GM23338 (cell line): ENCODE results near the gene PRXL2C. TPM values are rescaled to one million over a fixed set of nuclear protein-coding genes. Genes with fewer than 3 reads are reported as not detected.

ENCODE experiments used
- ATAC-seq: fragments of 200-7000 bp; cut with Tn5 transposase; 3 replicates; pipeline ENCODE4 v1.9.1; 2020
- DNase-seq: peaks from one replicate; pipeline ENCODE4 v3.0.0-alpha.2; 2015; ENCODE audit warnings: low spot score
- H2AFZ ChIP-seq: fragments of 200-600 bp; sonication (generic); 2 replicates; pipeline ENCODE4 v1.8.0; 2016; ENCODE audit warnings: antibody characterized with exemption, mild to moderate bottlenecking, moderate library complexity
- H3F3A ChIP-seq: fragments of 200-600 bp; sonication (generic); replicated peaks from 2 replicates; pipeline ENCODE4 v1.8.0; 2017; ENCODE audit warnings: antibody characterized with exemption, mixed run types, low read depth
- H3K27ac ChIP-seq: fragments of 200-600 bp; sonication (generic); 2 replicates; pipeline ENCODE4 v1.6.1; 2016; ENCODE audit warnings: low read depth
- H3K27me3 ChIP-seq: fragments of 200-600 bp; sonication (generic); 2 replicates; pipeline ENCODE4 v1.8.0; 2016; ENCODE audit warnings: mild to moderate bottlenecking, mixed run types, moderate library complexity; ENCODE audit not compliant: insufficient read depth
- H3K36me3 ChIP-seq: fragments of 200-600 bp; sonication (generic); 2 replicates; pipeline ENCODE4 v1.8.0; 2016; ENCODE audit warnings: mild to moderate bottlenecking; ENCODE audit not compliant: insufficient read depth
- H3K4me1 ChIP-seq: fragments of 200-600 bp; sonication (generic); 2 replicates; pipeline ENCODE4 v1.8.0; 2016; ENCODE audit warnings: mild to moderate bottlenecking, moderate library complexity; ENCODE audit not compliant: insufficient read depth
- H3K4me2 ChIP-seq: fragments of 200-600 bp; sonication (generic); 2 replicates; pipeline ENCODE4 v1.7.1; 2017; ENCODE audit warnings: mixed run types
- H3K4me3 ChIP-seq: fragments of 200-600 bp; sonication (generic); 2 replicates; pipeline ENCODE4 v1.6.1; 2016; ENCODE audit warnings: mixed run types
- H3K79me2 ChIP-seq: fragments of 200-600 bp; sonication (generic); replicated peaks from 2 replicates; pipeline ENCODE4 v1.8.0; 2017; ENCODE audit warnings: mild to moderate bottlenecking; ENCODE audit not compliant: insufficient read depth
- H3K9me2 ChIP-seq: fragments of 200-600 bp; sonication (generic); 2 replicates; pipeline ENCODE4 v1.8.0; 2017; ENCODE audit not compliant: insufficient read depth
- H4K20me1 ChIP-seq: fragments of 200-600 bp; sonication (generic); replicated peaks from 2 replicates; pipeline ENCODE4 v1.8.0; 2017; ENCODE audit warnings: mild to moderate bottlenecking; ENCODE audit not compliant: insufficient read depth
- H3K27ac Mint-ChIP-seq: 2 replicates; pipeline ENCODE4 v1.8.0; 2020; ENCODE audit warnings: inconsistent platforms, mild to moderate bottlenecking, moderate library complexity, mixed read lengths
- H3K27me3 Mint-ChIP-seq: 3 replicates; pipeline ENCODE4 v1.8.0; 2022; ENCODE audit warnings: low read depth, mild to moderate bottlenecking, moderate library complexity, mixed read lengths, inconsistent platforms; ENCODE audit not compliant: insufficient read depth, poor library complexity
- H3K36me3 Mint-ChIP-seq: 3 replicates; pipeline ENCODE4 v1.8.0; 2021; ENCODE audit warnings: low read depth, mild to moderate bottlenecking, inconsistent platforms, moderate library complexity, mixed read lengths
- H3K4me1 Mint-ChIP-seq: 3 replicates; pipeline ENCODE4 v1.8.0; 2020; ENCODE audit warnings: mild to moderate bottlenecking, inconsistent platforms, mixed read lengths
- H3K4me3 Mint-ChIP-seq: 3 replicates; pipeline ENCODE4 v1.8.0; 2021; ENCODE audit warnings: moderate library complexity, mild to moderate bottlenecking, inconsistent platforms, mixed read lengths
- H3K9me3 Mint-ChIP-seq: 3 replicates; pipeline ENCODE4 v1.8.0; 2020; ENCODE audit warnings: moderate library complexity, mild to moderate bottlenecking, inconsistent platforms, mixed read lengths
- CREB1 ChIP-seq: fragments of 250-450 bp; sonication (Bioruptor Pico); IDR thresholded peaks from 2 replicates; pipeline ENCODE4 v1.5.0; 2020; ENCODE audit warnings: low read depth, mild to moderate bottlenecking, moderate library complexity
- EZH2 ChIP-seq: fragments of 200-600 bp; sonication (generic); IDR thresholded peaks from one replicate; pipeline ENCODE4 v1.8.0; 2017; ENCODE audit warnings: antibody characterized with exemption, mild to moderate bottlenecking, low read depth; ENCODE audit not compliant: unreplicated experiment
- EZH2phosphoT487 ChIP-seq: fragments of 200-600 bp; sonication (generic); IDR thresholded peaks from one replicate; pipeline ENCODE4 v1.8.1; 2018; ENCODE audit warnings: antibody characterized with exemption; ENCODE audit not compliant: unreplicated experiment
- JUNB ChIP-seq: IDR thresholded peaks from one replicate; pipeline ENCODE4 v1.6.1; 2016; ENCODE audit warnings: antibody characterized with exemption; ENCODE audit not compliant: unreplicated experiment
- NANOG ChIP-seq: IDR thresholded peaks from 2 replicates; pipeline ENCODE4 v1.6.1; 2016; ENCODE audit warnings: antibody characterized with exemption, borderline replicate concordance
- POLR2AphosphoS5 ChIP-seq: IDR thresholded peaks from 2 replicates; pipeline ENCODE4 v1.6.1; 2016; ENCODE audit warnings: antibody characterized with exemption, low read depth
- STAT1 ChIP-seq: IDR thresholded peaks from one replicate; pipeline ENCODE4 v1.6.1; 2016; ENCODE audit warnings: antibody characterized with exemption; ENCODE audit not compliant: unreplicated experiment
- ZNF114 ChIP-seq: fragments of 250-450 bp; sonication (Bioruptor Pico); IDR thresholded peaks from 2 replicates; pipeline ENCODE4 v1.5.0; 2020; ENCODE audit warnings: mild to moderate bottlenecking, moderate library complexity
- ZNF331 ChIP-seq: fragments of 250-450 bp; sonication (Bioruptor Pico); IDR thresholded peaks from 2 replicates; pipeline ENCODE4 v1.5.0; 2020; ENCODE audit warnings: low read depth, mild to moderate bottlenecking, moderate library complexity
- ZNF462 ChIP-seq: fragments of 250-450 bp; sonication (Bioruptor Pico); IDR thresholded peaks from 2 replicates; pipeline ENCODE4 v1.5.0; 2020; ENCODE audit warnings: mild to moderate bottlenecking, moderate library complexity
- polyA plus RNA-seq: library from polyadenylated mRNA; unstranded; fragments of >200 nt; fragmentation: Nextera tagmentation; extraction: Ambion mirVana; gene quantifications from 2 replicates; pipeline ENCODE4 v1.2.1, GENCODE V29; 2016
- total RNA-seq: library from RNA; depleted of rRNA; stranded (reverse); fragments of >200 nt; shearing (Covaris generic); gene quantifications from 2 replicates; pipeline ENCODE4 v1.2.3, GENCODE V29; 2014
- TF ChIP-seq, protein P1 (sequence below): IDR thresholded peaks from 2 replicates; pipeline ENCODE4 v1.6.1; 2016; ENCODE audit warnings: antibody characterized with exemption
- TF ChIP-seq, protein P2 (sequence below), 2 experiments: fragments of 200-600 bp in 1 of 2; sonication (generic) in 1 of 2; conservative IDR thresholded peaks; 2 replicates each; pipeline versions ENCODE4 v1.5.1 to v1.6.1; 2016 to 2017; ENCODE audit warnings: antibody characterized with exemption in 2 of 2, low read depth in 2 of 2, mild to moderate bottlenecking in 2 of 2, moderate library complexity in 1 of 2
- TF ChIP-seq, protein P3 (sequence below): IDR thresholded peaks from one replicate; pipeline ENCODE4 v1.6.1; 2018; ENCODE audit warnings: antibody characterized with exemption; ENCODE audit not compliant: unreplicated experiment

Gene PRXL2C
- total and polyA plus RNA-seq, 2 experiments from 2014 or later: 5.2 to 7.9 TPM

DNA sequence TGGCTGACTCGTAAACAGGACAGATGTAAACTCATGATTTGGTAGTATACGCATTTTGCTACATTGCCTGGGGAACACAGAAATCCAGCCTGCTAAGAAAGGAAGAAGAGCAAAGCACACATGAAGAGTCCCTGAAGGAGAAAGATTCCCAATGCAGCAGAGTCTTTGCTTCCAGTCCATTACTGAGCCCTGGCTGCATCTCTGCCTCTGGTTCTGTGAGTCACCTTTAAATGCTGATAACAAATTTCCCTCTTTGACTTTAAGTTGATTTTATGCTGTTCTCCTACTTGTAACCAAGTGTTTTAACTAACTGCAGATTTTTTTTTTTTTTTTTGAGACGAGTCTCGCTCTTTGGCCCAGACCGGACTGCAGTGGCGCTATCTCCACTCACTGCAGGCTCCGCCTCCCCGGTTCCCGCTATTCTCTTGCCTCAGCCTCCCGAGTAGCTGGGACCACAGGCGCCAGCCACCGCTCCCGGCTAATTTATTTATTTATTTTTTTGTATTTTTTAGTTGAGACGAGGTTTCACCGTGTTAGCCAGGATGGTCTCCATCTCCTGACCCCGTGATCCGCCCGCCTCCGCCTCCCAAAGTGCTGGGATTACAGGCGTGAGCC lies 8.5 kb upstream of the PRXL2C start (continued):
- TF ChIP-seq, protein P1, sequence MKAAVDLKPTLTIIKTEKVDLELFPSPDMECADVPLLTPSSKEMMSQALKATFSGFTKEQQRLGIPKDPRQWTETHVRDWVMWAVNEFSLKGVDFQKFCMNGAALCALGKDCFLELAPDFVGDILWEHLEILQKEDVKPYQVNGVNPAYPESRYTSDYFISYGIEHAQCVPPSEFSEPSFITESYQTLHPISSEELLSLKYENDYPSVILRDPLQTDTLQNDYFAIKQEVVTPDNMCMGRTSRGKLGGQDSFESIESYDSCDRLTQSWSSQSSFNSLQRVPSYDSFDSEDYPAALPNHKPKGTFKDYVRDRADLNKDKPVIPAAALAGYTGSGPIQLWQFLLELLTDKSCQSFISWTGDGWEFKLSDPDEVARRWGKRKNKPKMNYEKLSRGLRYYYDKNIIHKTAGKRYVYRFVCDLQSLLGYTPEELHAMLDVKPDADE: no peak
- TF ChIP-seq EZH2 (no peak), NANOG (no peak), ZNF331 (CRISPR knock-in tag) (no peak)

GRCh38 chr9:96661711-96662110 lies 6.6 kb upstream of the PRXL2C start:
- H3K27ac ChIP-seq: no peak overlapping the region
- H2AFZ ChIP-seq: no peak overlapping the region
- H3K4me2 ChIP-seq: no peak overlapping the region
- H3K4me1 ChIP-seq: no peaks in the 10 kb centered on the region
- TF ChIP-seq ZNF331 (CRISPR knock-in tag) (no peak), ZNF462 (no peak), STAT1 (no peak), JUNB (no peak), NANOG (no peak), EZH2 (no peak), ZNF114 (no peak), EZH2phosphoT487 (no peak), CREB1 (CRISPR knock-in tag) (no peak), POLR2AphosphoS5 (no peak)
- TF ChIP-seq, protein P2, sequence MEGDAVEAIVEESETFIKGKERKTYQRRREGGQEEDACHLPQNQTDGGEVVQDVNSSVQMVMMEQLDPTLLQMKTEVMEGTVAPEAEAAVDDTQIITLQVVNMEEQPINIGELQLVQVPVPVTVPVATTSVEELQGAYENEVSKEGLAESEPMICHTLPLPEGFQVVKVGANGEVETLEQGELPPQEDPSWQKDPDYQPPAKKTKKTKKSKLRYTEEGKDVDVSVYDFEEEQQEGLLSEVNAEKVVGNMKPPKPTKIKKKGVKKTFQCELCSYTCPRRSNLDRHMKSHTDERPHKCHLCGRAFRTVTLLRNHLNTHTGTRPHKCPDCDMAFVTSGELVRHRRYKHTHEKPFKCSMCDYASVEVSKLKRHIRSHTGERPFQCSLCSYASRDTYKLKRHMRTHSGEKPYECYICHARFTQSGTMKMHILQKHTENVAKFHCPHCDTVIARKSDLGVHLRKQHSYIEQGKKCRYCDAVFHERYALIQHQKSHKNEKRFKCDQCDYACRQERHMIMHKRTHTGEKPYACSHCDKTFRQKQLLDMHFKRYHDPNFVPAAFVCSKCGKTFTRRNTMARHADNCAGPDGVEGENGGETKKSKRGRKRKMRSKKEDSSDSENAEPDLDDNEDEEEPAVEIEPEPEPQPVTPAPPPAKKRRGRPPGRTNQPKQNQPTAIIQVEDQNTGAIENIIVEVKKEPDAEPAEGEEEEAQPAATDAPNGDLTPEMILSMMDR (conservative IDR thresholded peaks at IDR 0.05; ENCODE audit: low read depth in 2 of 2): no peak
- TF ChIP-seq, protein P3, sequence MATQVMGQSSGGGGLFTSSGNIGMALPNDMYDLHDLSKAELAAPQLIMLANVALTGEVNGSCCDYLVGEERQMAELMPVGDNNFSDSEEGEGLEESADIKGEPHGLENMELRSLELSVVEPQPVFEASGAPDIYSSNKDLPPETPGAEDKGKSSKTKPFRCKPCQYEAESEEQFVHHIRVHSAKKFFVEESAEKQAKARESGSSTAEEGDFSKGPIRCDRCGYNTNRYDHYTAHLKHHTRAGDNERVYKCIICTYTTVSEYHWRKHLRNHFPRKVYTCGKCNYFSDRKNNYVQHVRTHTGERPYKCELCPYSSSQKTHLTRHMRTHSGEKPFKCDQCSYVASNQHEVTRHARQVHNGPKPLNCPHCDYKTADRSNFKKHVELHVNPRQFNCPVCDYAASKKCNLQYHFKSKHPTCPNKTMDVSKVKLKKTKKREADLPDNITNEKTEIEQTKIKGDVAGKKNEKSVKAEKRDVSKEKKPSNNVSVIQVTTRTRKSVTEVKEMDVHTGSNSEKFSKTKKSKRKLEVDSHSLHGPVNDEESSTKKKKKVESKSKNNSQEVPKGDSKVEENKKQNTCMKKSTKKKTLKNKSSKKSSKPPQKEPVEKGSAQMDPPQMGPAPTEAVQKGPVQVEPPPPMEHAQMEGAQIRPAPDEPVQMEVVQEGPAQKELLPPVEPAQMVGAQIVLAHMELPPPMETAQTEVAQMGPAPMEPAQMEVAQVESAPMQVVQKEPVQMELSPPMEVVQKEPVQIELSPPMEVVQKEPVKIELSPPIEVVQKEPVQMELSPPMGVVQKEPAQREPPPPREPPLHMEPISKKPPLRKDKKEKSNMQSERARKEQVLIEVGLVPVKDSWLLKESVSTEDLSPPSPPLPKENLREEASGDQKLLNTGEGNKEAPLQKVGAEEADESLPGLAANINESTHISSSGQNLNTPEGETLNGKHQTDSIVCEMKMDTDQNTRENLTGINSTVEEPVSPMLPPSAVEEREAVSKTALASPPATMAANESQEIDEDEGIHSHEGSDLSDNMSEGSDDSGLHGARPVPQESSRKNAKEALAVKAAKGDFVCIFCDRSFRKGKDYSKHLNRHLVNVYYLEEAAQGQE: no peak
- no peaks in the 10 kb centered on the region for H3K79me2 ChIP-seq
- peak; percentile 7 for DNase-seq
- no peak for ATAC-seq
- no peaks in the 10 kb centered on the region for H3K36me3 ChIP-seq
- H3K4me3 ChIP-seq: no peak overlapping the region
- no peaks in the 10 kb centered on the region for H3K9me2 ChIP-seq
- peaks cover 7% of the 10 kb centered on the region for H3K27me3 Mint-ChIP-seq
- H3K36me3 Mint-ChIP-seq: no peaks in the 10 kb centered on the region
- no peak overlapping the region for H3K4me3 Mint-ChIP-seq
- no peaks in the 10 kb centered on the region for H3K27me3 ChIP-seq
- H4K20me1 ChIP-seq: no peaks in the 10 kb centered on the region
- H3K27ac Mint-ChIP-seq: no peak overlapping the region
- no peaks in the 10 kb centered on the region for H3K4me1 Mint-ChIP-seq
- H3K9me3 Mint-ChIP-seq: peaks cover 4% of the 10 kb centered on the region; the same call in 1 of the 3 replicates
- H3F3A ChIP-seq: no peaks in the 10 kb centered on the region
